Endothelial cell of umbilical vein (primary cell): ENCODE results near the gene SHISA7.

Experiments used
- MYC ChIP-seq: IDR thresholded peaks from one replicate; pipeline ENCODE4 v1.6.1; 2011; ENCODE audit warnings: mild to moderate bottlenecking, low read depth, low read length
- TF ChIP-seq, protein P1 (sequence below), 2 donors: IDR thresholded peaks; 1 replicate in 1 of 2; 2 replicates in 1 of 2; pipeline ENCODE4 v1.5.1; 2011; ENCODE audit warnings: low read length in 2 of 2, mild to moderate bottlenecking in 2 of 2, moderate library complexity in 2 of 2, control low read depth in 1 of 2, inconsistent platforms in 1 of 2, low read depth in 1 of 2; ENCODE audit not compliant: insufficient read depth in 1 of 2; ENCODE audit errors: extremely low read depth in 1 of 2

DNA sequence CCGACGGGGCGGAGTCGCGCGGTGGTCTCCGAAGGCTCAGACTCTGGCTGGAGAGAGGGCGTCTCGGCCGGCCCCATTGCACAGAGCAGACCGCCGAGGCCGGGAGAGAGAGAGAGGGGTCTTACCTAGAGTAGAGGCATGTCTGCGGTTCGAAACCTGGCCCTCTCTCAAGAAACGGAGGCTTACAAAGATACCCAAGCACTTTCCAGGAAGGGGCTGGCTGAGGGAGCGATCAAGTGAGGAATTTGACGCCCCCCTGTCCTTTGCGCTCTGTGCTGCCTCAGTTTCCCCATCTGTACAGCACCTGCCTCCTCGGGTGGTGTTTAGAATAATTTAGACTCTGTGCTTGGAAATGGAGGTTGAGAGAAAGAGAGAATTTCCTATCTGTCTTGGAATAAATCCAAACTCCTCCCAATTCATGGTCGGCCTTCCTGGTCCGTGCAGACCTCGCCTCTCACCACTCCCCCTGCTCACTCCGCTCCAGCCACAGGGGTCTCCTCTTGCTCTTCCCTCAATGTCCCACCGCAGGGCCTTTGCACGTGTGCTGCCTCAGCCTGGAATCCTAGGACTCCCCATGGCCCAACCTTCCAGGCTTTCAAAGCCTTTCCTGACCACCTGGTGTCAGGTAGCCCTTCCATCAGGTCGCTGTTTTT, 19.0 kb upstream of the SHISA7 start:
- TF ChIP-seq, protein P1, sequence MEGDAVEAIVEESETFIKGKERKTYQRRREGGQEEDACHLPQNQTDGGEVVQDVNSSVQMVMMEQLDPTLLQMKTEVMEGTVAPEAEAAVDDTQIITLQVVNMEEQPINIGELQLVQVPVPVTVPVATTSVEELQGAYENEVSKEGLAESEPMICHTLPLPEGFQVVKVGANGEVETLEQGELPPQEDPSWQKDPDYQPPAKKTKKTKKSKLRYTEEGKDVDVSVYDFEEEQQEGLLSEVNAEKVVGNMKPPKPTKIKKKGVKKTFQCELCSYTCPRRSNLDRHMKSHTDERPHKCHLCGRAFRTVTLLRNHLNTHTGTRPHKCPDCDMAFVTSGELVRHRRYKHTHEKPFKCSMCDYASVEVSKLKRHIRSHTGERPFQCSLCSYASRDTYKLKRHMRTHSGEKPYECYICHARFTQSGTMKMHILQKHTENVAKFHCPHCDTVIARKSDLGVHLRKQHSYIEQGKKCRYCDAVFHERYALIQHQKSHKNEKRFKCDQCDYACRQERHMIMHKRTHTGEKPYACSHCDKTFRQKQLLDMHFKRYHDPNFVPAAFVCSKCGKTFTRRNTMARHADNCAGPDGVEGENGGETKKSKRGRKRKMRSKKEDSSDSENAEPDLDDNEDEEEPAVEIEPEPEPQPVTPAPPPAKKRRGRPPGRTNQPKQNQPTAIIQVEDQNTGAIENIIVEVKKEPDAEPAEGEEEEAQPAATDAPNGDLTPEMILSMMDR (IDR thresholded peaks at IDR 0.05; ENCODE audit: extremely low read depth in 1 of 2, insufficient read depth in 1 of 2, low read depth in 1 of 2, low read length in 2 of 2): peak in 1 of 2 donors; percentile 1
- TF ChIP-seq MYC: no peak
